ENCODE measurements around the gene CD276.

Gene CD276

DNA sequence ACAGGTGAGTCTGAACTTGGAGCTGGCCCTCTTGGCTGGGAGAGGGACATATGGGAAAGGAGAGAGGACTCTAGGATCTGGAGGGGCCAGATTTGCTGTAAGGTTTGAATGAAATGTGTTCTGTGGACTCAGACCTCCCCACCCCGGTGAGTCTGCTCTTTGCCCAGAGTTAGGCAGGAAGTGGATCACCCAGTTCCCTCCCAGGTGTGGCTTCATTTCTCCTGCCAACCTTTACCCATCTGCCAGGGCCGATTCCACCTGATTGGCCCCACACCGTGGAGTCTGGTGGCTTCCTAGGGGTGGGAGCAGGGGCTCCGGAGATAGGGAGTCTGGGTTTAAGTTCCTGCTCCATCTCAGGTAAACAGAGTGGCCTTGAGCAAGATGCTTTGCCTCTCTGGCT lies 25.5 kb downstream of the CD276 start:
- TF ChIP-seq, protein P1, sequence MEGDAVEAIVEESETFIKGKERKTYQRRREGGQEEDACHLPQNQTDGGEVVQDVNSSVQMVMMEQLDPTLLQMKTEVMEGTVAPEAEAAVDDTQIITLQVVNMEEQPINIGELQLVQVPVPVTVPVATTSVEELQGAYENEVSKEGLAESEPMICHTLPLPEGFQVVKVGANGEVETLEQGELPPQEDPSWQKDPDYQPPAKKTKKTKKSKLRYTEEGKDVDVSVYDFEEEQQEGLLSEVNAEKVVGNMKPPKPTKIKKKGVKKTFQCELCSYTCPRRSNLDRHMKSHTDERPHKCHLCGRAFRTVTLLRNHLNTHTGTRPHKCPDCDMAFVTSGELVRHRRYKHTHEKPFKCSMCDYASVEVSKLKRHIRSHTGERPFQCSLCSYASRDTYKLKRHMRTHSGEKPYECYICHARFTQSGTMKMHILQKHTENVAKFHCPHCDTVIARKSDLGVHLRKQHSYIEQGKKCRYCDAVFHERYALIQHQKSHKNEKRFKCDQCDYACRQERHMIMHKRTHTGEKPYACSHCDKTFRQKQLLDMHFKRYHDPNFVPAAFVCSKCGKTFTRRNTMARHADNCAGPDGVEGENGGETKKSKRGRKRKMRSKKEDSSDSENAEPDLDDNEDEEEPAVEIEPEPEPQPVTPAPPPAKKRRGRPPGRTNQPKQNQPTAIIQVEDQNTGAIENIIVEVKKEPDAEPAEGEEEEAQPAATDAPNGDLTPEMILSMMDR (IDR thresholded peaks at IDR 0.05; ENCODE audit: low read depth, low read length, poor library complexity, severe bottlenecking) = no peak
- no peaks in the 10 kb centered on the region for H3K4me1 ChIP-seq (ENCODE audit: control insufficient read depth, low read length)
- H3K27ac ChIP-seq (ENCODE audit: low read depth, low read length) = no peak overlapping the region
- H3K36me3 ChIP-seq (ENCODE audit: control insufficient read depth, low read length) = no peaks in the 10 kb centered on the region
- H3K27me3 ChIP-seq (ENCODE audit: control insufficient read depth, low read length) = no peaks in the 10 kb centered on the region
- no peaks in the 10 kb centered on the region for H3K79me2 ChIP-seq (ENCODE audit: control insufficient read depth, low read length)
- no peak overlapping the region for H3K4me3 ChIP-seq (ENCODE audit: low read length)
- no peaks in the 10 kb centered on the region for H3K9me3 ChIP-seq (ENCODE audit: control insufficient read depth, insufficient read depth, low read length)
- no peaks in the 10 kb centered on the region for H4K20me1 ChIP-seq (ENCODE audit: control insufficient read depth, insufficient read depth, low read depth, low read length)
- H3K9me2 ChIP-seq (replicated peaks; ENCODE audit: control insufficient read depth, low read length) = no peaks in the 10 kb centered on the region
- no peak overlapping the region for H3K4me2 ChIP-seq (ENCODE audit: low read length)
- no peaks in the 10 kb centered on the region for H3F3A ChIP-seq (ENCODE audit: control insufficient read depth, insufficient read depth)

DNA sequence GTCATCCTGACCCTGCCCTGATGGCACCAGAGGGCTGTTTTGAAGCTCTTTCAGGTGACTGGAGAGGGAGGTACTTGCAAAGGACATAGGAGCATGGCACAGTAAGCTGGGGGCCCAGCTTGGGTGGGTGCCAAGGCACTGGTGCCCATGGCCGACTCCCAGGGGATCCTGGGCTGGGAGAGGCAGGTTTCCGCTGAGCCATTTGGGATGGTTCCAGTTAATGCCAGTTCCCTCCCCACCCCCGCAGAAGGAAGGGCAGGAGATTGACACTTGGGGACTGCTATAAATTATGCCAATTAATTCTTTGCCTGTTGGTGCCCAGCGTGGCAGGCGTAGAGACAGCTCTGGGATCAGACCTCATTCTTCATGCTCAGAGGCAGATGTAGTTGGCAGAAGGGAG lies 26.1 kb downstream of the CD276 start:
- Histone ChIP-seq H3F3A (ENCODE audit: control insufficient read depth, insufficient read depth) (no peaks in the 10 kb centered on the region), H3K4me1 (ENCODE audit: control insufficient read depth, low read length) (no peaks in the 10 kb centered on the region), H3K4me3 (ENCODE audit: low read length) (no peak overlapping the region), H3K36me3 (ENCODE audit: control insufficient read depth, low read length) (no peaks in the 10 kb centered on the region), H3K79me2 (ENCODE audit: control insufficient read depth, low read length) (no peaks in the 10 kb centered on the region), H3K27me3 (ENCODE audit: control insufficient read depth, low read length) (no peaks in the 10 kb centered on the region), H3K4me2 (ENCODE audit: low read length) (no peak overlapping the region), H4K20me1 (ENCODE audit: control insufficient read depth, insufficient read depth, low read depth, low read length) (no peaks in the 10 kb centered on the region), H3K27ac (ENCODE audit: low read depth, low read length) (no peak overlapping the region), H3K9me2 (replicated peaks; ENCODE audit: control insufficient read depth, low read length) (no peaks in the 10 kb centered on the region), H3K9me3 (ENCODE audit: control insufficient read depth, insufficient read depth, low read length) (no peaks in the 10 kb centered on the region)
- TF ChIP-seq EZH2phosphoT487 (IDR thresholded peaks at IDR 0.05; ENCODE audit: borderline replicate concordance, low read length) = no peak

DNA sequence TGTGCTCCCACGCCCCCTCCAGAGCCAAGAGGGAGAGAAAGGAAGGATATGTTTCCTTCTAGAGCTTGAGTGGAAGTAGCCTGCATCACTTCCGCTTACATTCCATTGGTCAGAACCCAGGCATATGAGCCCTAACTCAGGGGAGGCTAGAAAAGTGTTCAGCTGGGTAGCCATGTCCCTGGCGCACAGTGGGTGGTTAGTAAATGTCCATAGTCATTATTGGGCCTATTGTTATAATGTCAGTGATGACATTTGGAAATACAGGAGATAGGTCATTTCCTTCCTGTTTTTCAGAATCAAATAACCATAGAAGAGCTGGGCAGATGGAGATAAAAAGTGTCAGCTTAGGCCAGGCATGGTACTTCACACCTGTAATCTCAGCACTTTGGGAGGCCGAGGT lies 27.3 kb downstream of the CD276 start:
- Histone ChIP-seq H3K36me3 (ENCODE audit: control insufficient read depth, low read length) (no peaks in the 10 kb centered on the region), H4K20me1 (ENCODE audit: control insufficient read depth, insufficient read depth, low read depth, low read length) (no peaks in the 10 kb centered on the region)
- TF ChIP-seq, protein P1 (IDR thresholded peaks at IDR 0.05; ENCODE audit: low read depth, low read length, poor library complexity, severe bottlenecking) = no peak
- TF ChIP-seq EZH2phosphoT487 (IDR thresholded peaks at IDR 0.05; ENCODE audit: borderline replicate concordance, low read length) = no peak

DNA sequence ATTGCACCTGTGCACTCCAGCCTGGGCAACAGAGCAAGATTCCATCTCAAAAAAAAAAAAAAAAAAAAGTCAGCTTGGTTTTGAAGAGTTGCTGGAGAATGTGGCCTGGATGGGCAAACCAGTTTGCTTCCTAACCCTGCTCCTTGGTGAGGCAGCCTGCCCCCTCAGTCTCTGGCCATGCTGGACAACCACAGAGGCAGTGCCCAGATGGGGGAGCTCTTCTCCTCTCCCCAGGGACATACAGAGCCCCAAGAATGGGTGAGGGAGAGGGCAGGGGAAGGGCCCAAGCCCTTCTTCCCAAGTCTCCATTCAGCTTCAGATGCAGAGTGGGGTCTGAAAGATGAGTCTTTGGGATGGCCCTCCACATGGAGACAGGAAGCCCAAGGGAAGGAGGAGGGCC lies 27.9 kb downstream of the CD276 start:
- Histone ChIP-seq H3K36me3 (ENCODE audit: control insufficient read depth, low read length) (no peaks in the 10 kb centered on the region), H3K9me2 (replicated peaks; ENCODE audit: control insufficient read depth, low read length) (no peaks in the 10 kb centered on the region), H3K4me1 (ENCODE audit: control insufficient read depth, low read length) (no peaks in the 10 kb centered on the region), H3K4me2 (ENCODE audit: low read length) (no peak overlapping the region), H4K20me1 (ENCODE audit: control insufficient read depth, insufficient read depth, low read depth, low read length) (no peaks in the 10 kb centered on the region), H3K4me3 (ENCODE audit: low read length) (no peak overlapping the region), H3K79me2 (ENCODE audit: control insufficient read depth, low read length) (no peaks in the 10 kb centered on the region), H3K27me3 (ENCODE audit: control insufficient read depth, low read length) (no peaks in the 10 kb centered on the region), H3K9me3 (ENCODE audit: control insufficient read depth, insufficient read depth, low read length) (no peaks in the 10 kb centered on the region), H3K27ac (ENCODE audit: low read depth, low read length) (no peak overlapping the region), H3F3A (ENCODE audit: control insufficient read depth, insufficient read depth) (no peaks in the 10 kb centered on the region)
- TF ChIP-seq, protein P1 (IDR thresholded peaks at IDR 0.05; ENCODE audit: low read depth, low read length, poor library complexity, severe bottlenecking) = peak; percentile 16
- TF ChIP-seq EZH2phosphoT487 (IDR thresholded peaks at IDR 0.05; ENCODE audit: borderline replicate concordance, low read length) = no peak

More for the DNA sequence above, 27.3 kb downstream of the CD276 start:
- Histone ChIP-seq H3K79me2 (ENCODE audit: control insufficient read depth, low read length) (no peaks in the 10 kb centered on the region), H3K27ac (ENCODE audit: low read depth, low read length) (no peak overlapping the region), H3K4me1 (ENCODE audit: control insufficient read depth, low read length) (no peaks in the 10 kb centered on the region), H3K4me3 (ENCODE audit: low read length) (no peak overlapping the region), H3K4me2 (ENCODE audit: low read length) (no peak overlapping the region), H3F3A (ENCODE audit: control insufficient read depth, insufficient read depth) (no peaks in the 10 kb centered on the region), H3K27me3 (ENCODE audit: control insufficient read depth, low read length) (no peaks in the 10 kb centered on the region), H3K9me2 (replicated peaks; ENCODE audit: control insufficient read depth, low read length) (no peaks in the 10 kb centered on the region), H3K9me3 (ENCODE audit: control insufficient read depth, insufficient read depth, low read length) (no peaks in the 10 kb centered on the region)

All from DOHH2 (cell line).